HG03103 (cell line): ENCODE results near the gene PLCB1.

ENCODE experiments used
- ATAC-seq: cut with Tn5 transposase; IDR thresholded peaks from one replicate; pipeline ENCODE4 v1.9.1; 2021; ENCODE audit warnings: low read depth; ENCODE audit not compliant: unreplicated experiment

Gene PLCB1

GRCh38 chr20:8523684-8524083 is 391.6 kb downstream of the PLCB1 start:
- ATAC-seq = no peak

- ATAC-seq = no peak
Observed at GRCh38 chr20:8524101-8525016, 392.3 kb downstream of the PLCB1 start.

GRCh38 chr20:8525017-8525343 is 392.9 kb downstream of the PLCB1 start:
- ATAC-seq = no peak

- no peak for ATAC-seq
Observed at GRCh38 chr20:8526610-8527009, 394.5 kb downstream of the PLCB1 start.

GRCh38 chr20:8527998-8528723 is 396.1 kb downstream of the PLCB1 start:
- peak; percentile 61 for ATAC-seq

GRCh38 chr20:8530022-8530421 is 398.0 kb downstream of the PLCB1 start:
- no peak for ATAC-seq

- ATAC-seq = no peak
Observed at GRCh38 chr20:8532169-8532568, 400.1 kb downstream of the PLCB1 start.

GRCh38 chr20:8534368-8535160 is 402.5 kb downstream of the PLCB1 start:
- ATAC-seq = no peak

GRCh38 chr20:8535403-8536261 is 403.6 kb downstream of the PLCB1 start:
- ATAC-seq = peak; percentile 52

GRCh38 chr20:8536262-8536618 is 404.2 kb downstream of the PLCB1 start:
- ATAC-seq = no peak

- ATAC-seq = no peak
Observed at GRCh38 chr20:8540466-8540865, 408.4 kb downstream of the PLCB1 start.

- ATAC-seq = no peak
Observed at GRCh38 chr20:8542110-8542486, 410.0 kb downstream of the PLCB1 start.

- no peak for ATAC-seq
Observed at GRCh38 chr20:8545212-8545611, 413.1 kb downstream of the PLCB1 start.

GRCh38 chr20:8547035-8547650 is 415.1 kb downstream of the PLCB1 start:
- no peak for ATAC-seq

GRCh38 chr20:8547968-8548588 is 416.0 kb downstream of the PLCB1 start:
- ATAC-seq = no peak

GRCh38 chr20:8549192-8549591 is 417.1 kb downstream of the PLCB1 start:
- no peak for ATAC-seq

- no peak for ATAC-seq
Observed at GRCh38 chr20:8557711-8558110, 425.6 kb downstream of the PLCB1 start.

GRCh38 chr20:8562356-8562755 is 430.3 kb downstream of the PLCB1 start:
- ATAC-seq = no peak

- no peak for ATAC-seq
Observed at GRCh38 chr20:8568075-8568474, 436.0 kb downstream of the PLCB1 start.
